ENCODE data around the gene SLC35E3.
"Not testable (repeated sequence)": the region's sequence is repeated elsewhere in the genome, so short reads cannot be mapped to it uniquely, and the experiment has no call there.

Gene SLC35E3

GRCh38 chr12:68813242-68813593 lies 67.2 kb downstream of the SLC35E3 start:
- no peak for DNase-seq (ENCODE audit: low spot score)

DNA sequence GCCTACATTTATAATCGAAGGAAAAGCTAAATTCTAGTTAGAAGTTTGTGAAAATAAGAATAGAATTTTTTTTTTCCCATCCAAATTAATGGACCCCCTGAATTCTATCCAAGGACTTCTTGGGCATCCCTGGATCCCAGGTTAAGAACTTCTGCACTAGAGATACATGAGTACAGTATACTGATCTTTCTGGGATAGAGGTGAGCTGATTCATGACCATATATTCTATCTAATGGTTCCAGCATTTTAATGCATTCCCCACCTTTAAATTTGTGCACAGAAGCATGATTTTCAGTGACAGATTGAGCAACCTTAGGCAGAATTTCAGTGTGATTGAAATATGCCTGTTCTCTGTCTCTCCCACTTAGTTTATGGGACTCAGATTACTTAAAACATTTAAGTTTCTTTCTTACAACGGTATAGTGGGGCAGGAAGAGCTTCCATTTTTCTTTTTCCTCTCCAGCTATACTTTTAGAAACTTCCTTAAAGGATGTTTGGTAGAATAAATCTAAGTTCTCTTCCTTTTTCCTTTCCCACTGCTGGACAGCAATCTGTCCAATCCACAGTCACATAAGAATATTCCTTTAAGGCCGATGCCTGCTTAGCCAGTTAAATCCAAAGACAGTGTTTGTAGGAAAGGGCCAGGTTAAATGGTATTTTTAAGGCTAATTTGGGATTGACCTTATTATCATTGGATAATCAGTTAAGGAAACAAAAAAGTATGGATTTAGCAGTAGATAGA lies 68.7 kb downstream of the SLC35E3 start:
- no peak for DNase-seq (ENCODE audit: low spot score)

DNA sequence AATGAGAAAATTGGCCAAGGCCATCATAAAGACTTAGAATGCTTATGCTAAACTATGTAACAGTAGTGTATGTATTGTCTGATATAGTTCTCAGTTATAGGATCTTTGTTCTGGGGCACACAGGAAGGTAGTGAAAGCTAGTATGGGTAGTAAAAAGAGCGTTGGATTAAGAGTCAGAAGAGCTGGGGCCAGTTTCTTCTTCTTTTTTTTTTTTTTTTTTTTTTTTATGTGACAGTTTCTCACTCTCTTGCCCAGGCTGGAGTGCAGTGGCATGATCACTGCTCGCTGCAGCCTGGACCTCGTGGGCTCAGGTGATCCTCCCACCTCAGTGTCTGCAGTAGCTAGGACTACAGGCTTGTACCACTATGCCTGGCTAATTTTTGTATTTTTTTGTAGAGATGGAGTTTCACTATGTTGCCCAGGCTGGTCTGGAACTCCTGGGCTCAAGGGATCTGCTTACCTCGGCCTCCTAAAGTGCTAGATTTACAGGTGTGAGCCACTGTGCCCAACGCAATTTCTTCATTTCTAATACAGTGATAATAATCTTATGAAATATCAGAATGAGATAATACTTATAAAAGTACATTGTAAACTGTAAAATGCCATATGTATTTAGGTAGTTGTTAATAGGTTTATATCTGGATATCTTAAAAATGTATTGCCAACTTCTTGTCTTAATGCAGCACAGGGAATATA lies 69.4 kb downstream of the SLC35E3 start:
- DNase-seq (ENCODE audit: low spot score): no peak

GRCh38 chr12:68815928-68816800 lies 70.2 kb downstream of the SLC35E3 start:
- DNase-seq (ENCODE audit: low spot score): no peak

DNA sequence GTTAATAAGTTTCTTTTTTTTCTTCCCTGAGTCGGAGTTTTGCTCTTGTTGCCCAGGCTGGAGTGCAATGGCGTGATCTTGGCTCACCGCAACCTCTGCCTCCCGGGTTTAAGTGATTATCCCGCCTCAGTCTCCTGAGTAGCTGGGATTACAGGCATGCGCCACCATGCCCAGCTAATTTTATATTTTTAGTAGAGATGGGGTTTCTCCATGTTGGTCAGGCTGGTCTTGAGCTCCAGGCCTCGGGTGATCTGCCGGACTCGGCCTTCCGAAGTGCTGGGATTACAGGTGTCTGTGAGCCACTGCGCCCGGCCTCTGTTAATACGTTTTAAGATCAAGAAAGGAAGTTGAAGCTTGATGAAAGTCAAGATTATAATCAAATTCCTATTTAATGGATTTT lies 73.5 kb downstream of the SLC35E3 start:
- not testable (repeated sequence) for DNase-seq (ENCODE audit: low spot score)

DNA sequence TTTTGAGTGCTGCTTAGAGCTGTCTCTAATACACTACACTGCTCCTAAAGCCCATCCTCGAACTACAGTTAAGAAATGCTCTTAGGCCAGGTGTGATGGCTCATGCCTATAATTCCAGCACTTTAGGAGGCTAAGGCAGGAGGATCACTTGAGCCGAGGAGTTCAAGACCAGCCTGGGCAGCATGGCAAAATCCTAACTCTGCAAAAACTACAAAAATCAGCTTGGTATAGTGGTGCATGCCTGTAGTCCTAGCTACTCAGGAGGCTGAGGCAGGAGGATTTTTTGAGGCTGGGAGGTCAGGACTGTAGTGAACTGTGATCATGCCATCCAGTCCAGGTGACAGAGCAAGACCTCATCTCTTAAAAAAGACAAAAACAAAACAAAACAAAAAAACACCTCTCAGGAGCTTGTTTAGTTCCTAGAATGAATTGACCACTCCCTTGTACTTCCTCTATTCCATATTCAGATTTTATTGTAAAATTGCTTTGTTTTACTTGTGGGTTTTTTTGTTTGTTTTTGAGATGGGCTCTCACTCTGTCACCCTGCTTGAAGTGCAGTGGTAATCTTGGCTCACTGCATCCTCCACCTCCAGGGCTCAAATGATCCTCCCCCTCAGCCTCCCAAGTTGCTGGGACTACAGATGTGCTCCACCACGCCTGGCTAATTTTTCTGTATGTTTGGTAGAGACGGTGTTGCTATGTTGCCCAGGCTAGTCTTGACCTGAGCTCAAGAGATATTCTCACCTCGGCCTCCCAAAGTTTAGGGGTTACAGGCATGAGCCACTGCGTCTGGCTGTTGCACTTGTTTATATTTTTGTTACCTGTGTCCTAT lies 75.6 kb downstream of the SLC35E3 start:
- DNase-seq (ENCODE audit: low spot score): no peak

- DNase-seq (ENCODE audit: low spot score): no peak
These were observed 77.7 kb downstream of the SLC35E3 start for GRCh38 chr12:68823696-68824095.

DNA sequence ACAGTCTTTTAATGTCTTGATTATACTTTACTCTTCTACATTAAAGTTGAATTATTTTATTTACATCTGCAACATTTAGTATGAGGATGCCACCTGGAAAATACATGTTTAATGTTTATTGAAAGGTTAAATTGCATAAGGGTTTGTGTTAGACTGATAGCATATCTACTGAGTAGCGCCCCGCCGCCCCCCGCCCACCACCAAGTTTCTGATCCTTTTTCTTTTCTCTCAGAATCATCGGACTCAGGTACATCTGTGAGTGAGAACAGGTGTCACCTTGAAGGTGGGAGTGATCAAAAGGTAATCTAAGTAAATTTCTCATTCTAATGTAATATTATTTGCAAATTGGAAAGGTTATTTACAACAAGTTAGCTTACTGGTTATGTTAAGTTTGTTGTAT lies 78.2 kb downstream of the SLC35E3 start:
- no peak for DNase-seq (ENCODE audit: low spot score)

GRCh38 chr12:68824597-68825250 lies 78.7 kb downstream of the SLC35E3 start:
- no peak for DNase-seq (ENCODE audit: low spot score)

DNA sequence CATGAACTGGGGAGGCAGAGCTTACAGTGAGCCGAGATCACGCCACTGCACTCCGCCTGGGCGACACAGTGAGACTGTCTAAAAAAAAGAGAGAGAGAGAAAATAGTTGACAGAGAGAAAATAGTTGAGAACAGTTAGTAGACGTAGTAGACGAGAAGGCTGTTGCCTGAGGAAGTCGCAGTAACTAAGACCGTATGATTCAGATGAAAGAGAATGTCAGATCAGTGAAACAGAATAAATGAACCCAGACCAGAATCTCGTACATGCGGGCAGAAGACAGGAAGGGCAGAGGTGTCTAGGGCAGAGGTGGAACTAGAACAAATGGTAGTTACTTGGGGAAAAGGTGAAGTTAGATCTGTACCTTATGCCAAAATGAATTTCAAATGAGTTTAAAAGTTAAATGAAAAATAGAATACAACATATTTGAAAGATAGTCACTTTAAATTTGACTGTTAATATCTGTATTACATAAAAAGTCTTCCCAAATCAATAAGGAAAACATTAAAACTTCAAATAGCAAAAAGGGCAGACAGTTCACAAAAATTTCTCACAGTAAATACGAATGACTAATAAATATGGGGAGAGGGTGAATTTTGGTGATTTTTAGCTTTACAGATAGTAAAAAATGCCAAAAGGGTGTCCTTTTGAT lies 79.7 kb downstream of the SLC35E3 start:
- no peak for DNase-seq (ENCODE audit: low spot score)

GRCh38 chr12:68827895-68828671 lies 82.1 kb downstream of the SLC35E3 start:
- DNase-seq (ENCODE audit: low spot score): no peak

- DNase-seq (ENCODE audit: low spot score): no peak
These were observed 82.7 kb downstream of the SLC35E3 start for GRCh38 chr12:68828672-68829068.
